UCSD-AML1 (cell line): ENCODE results near the gene SCTR.
"Not testable (repeated sequence)": the region's sequence is repeated elsewhere in the genome, so short reads cannot be mapped to it uniquely, and the experiment has no call there.

ENCODE experiments used
- DNase-seq: peaks from one replicate; lab custom pipeline; 2025; ENCODE audit not compliant: unreplicated experiment; lab: John Stamatoyannopoulos, UW

SCTR gene

DNA sequence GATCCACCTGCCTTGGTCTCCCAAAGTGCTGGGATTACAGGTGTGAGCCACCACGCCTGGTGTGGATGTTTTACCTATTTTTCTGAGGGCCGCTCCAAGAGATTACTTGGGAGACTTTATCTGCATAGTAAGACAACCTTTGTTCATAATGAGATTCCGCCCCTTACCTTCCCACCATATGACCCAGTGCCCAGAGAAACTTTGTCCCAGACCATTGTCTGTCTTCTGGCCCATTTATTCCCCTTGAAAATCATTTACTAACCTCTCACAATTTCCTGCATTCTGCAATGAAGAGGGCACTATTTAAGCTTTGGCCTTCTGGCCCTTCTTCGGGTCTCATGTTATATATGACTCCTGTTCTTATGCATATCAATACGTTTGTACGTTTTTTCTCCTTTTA lies 106.4 kb downstream of the SCTR start:
- DNase-seq: no peak

DNA sequence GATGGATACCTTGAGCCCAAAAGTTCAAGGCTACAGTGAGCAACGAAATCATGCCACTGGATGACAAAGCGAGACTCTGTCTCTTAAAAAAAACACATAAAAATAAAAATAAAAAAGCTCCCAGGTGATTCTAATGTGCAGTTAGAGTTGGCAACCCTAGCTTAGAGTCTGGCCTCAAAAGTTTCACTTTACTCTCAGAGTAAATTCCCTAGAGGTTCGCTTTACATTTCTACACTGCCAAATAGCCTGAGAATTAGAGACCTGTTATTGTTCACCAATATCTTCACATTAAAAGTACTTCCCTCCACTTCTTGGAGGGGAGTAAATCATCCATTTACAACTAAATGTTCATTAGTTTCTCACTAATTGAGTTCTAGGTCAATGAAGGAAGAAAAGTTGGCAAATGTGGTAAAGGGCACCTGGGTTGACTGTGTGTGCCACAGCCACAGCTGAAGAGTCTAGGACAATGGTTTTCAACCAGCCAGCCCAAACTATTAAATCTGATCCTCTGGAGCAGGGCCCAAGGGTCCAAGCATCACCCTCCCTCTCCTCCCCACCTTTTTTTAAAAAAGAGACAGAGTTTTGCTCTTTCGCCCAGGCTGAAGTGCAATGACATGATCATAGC lies 107.9 kb downstream of the SCTR start:
- no peak for DNase-seq

DNA sequence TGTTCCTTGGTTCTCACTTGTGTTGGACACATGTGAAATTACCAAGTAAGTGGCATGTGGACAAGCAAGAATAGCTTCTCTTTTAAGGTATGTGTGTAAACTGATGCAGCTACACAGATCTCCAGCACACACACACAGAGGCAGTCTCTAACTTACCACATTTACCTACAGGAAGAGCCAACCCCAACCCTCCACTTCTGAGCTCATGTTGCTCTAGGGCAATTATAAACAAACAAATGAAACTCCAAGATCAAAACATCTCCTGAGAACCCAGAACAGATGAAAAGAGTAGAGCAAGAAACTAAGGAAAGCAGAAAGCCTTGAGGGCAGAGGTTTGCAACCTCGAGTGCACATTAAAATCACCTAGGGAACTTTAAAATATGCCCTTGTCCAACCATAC lies 108.7 kb downstream of the SCTR start:
- DNase-seq: no peak

DNA sequence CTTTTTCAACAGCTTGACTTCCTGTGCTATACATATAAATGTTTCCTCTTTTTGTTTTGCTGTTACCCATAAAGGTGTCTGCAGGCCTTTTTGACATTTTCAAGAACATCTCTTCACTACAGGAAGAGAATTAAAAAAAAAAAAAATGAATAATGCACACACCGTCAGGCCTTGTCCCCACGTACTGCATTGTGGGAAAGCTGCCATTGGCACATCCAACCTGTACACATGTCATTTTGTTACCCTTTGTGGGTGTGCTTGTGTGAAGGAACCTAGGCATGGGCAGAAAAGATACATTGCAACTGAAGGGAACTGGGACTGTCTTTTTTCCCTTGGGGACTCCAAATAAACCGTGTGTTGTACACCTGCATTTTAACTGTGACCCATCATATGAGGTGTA lies 109.4 kb downstream of the SCTR start:
- DNase-seq: no peak

DNA sequence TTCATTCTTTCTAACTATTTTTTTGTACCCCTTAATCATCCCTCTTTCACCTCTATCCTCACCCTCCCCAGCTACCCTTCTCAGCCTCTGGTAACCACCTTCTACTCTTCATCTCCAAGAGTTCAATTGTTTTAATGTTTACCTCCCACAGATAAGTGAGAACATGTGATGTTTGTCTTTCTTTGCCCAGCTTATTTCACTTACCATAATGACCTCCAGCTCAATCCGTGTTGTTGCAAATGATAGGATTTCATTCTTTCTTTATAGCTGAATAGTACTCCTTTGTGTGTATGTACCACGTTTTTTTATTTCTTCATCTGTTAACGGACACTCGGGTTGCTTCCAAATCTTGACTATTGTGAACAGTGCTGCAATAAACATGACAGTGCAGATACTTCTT lies 114.8 kb downstream of the SCTR start:
- DNase-seq: no peak

DNA sequence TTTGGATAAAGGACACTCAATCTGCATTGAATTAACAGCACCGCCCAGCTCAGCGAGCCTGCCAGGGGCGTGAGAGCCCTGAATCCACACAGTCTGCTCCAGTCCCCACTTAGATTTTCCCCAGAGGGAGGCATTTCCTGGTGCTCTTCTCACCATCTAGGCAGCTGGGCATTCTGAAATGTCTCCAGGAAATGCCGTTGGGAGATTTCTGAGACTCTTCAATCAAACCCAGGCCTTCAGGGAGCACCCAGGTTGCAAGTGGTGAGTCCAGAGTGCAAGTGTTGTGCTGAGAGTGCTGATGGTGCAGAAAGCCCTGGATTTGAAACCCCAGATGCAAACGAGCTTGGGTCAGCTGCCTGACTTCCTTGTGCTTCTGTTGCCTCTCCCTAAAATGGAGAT lies 116.1 kb downstream of the SCTR start:
- DNase-seq: no peak

DNA sequence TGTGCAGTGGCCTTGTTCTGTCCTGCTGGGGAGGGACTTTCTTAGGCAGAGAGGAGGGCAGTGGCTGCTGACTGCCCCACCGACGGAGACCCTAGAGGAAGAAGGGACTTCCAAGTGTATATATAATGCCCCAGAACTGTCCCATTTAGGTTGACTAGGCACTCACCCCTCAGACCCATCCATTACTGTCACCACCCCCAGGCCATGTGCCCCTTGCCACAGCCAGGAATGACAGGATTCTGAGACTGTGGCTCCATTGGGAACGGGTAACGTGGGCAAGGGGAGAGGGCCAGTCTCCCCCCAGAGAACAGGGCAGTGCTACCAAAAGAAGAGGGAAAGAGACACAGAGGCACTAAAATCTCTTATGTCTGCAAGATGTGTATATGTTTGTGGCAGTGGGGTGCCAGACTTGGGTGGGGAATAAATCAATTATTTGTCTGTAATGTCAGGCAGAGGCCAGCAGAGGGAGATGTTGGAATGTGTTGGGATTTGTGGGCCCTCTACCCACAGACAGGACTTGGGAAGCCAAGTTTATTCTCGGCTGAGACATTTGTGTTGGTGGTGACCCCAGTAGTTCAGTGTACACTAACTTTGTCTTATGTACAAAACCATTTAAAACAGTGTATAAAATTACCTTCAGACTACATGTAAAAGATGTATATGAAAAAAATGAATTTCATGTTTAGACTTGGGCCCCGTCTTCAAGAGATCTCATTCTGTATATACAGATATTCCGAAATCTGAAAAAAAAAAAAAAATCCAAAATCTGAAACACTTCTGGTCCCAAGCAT lies 116.7 kb downstream of the SCTR start:
- DNase-seq: no peak

DNA sequence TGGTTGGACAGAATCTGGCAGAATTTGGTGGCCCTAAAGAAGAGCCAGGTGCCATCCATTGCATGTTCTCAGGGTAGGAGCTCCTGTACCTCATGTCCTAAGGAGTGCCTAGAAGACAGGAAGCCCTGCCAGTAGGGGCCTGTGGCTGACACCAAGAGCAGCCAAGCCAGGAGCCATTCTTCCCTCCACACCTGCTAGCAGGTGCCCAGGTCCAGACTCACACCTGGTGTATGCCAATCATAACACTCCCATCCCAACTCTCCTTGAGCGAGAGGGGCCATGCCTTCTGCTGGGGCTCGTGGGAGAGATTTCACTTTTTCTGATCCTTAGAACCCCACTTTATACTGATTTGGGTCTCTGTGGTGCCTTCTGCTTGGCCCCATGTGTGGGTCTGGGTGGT lies 119.1 kb downstream of the SCTR start:
- DNase-seq: no peak

DNA sequence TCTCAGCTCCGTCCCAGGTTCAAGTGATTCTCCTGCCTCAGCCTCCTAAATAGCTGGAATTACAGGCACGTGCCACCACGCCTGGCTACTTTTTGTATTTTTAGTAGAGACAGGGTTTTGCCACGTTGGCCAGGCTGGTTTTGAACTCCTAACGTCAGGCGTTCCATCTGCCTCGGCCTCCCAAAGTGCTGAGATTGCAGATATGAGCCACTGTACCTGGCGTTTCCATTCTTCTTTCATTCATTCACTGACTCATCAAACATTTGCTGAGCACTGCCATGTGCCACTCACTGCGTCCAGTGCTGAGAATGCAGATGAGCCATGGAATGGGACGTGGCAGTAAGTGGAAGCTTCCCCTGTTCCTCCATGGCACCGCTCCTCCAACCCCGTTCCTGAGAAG lies 120.7 kb downstream of the SCTR start:
- DNase-seq: not testable (repeated sequence)

DNA sequence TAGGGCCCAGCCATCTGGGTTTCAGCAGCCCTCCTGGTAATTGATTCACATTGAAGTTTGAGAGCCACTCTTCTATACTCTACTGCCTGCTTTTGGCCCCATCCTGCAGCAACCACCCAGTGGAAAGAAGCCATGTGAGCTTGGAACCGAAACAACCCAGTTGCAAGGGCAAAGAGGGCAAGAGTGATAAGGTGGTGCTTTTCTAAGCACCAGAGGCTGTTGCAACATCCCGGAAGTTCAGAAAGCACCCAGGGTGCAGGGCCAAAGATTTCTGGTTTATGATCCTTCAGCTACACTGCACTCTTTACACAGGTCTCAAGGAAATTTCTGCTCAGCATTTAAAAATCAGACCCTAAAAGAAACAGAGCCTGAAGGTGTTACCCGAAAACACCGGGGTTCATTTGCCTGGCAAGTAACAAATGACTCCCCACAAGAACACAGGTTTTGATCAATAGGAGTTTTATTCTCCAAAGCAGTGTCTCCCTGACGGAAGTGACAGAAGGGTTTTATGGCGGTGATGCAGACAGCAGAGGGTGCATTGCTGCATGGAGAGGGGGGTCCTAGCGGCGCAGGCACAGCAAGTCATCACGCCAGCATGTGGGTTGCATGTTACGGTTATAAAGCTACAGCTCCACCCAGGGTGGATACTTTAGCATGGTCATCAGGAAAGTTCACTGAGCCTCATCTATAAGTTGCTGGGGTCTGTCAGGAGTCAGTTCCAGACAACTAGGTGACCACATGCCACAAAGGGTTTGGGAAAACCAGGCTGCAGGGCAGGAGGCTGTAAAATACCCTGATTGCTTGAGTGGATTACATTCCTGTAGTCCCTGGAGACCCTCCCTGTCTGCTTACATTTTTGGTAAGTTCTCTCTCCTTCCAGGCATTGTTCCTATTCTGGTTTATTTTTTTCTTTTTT lies 121.4 kb downstream of the SCTR start:
- no peak for DNase-seq

DNA sequence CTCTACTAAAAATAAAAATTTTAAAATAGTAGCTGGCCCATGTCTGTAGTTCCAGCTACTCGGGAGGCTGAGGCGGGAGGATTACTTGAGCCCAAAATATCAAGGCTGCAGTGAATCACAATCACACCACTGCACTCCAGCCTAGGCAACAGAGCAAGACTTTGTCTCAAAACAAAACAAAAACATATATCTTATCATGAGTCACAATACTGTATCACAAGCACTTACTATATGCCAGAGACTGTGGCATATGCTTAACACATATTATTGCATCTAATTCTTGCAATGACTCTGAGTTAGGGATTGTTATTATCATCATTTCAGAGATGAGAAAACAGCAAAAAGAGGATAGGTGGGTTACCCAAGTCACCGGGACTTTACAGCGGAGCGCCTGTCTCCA lies 122.2 kb downstream of the SCTR start:
- no peak for DNase-seq

DNA sequence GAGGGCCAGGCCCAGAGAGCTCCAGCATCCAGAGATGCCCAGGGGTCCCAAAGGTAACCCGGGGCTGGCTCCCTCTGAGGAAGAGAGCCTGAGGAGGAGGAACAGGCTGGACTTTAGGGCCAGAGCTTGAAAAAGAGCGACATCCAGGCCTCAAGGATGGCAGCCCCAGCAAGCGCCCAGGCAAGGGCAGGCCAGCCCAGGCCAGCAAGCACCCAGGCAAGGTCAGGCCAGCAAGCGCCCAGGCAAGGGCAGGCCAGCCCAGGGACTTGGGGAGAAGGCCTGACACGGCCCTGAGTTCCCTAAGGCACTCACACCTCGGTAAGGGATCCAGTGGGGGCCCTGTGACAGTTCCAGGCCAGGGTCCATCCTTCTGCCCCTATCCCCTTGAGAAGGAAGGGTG lies 127.1 kb downstream of the SCTR start:
- DNase-seq: no peak

DNA sequence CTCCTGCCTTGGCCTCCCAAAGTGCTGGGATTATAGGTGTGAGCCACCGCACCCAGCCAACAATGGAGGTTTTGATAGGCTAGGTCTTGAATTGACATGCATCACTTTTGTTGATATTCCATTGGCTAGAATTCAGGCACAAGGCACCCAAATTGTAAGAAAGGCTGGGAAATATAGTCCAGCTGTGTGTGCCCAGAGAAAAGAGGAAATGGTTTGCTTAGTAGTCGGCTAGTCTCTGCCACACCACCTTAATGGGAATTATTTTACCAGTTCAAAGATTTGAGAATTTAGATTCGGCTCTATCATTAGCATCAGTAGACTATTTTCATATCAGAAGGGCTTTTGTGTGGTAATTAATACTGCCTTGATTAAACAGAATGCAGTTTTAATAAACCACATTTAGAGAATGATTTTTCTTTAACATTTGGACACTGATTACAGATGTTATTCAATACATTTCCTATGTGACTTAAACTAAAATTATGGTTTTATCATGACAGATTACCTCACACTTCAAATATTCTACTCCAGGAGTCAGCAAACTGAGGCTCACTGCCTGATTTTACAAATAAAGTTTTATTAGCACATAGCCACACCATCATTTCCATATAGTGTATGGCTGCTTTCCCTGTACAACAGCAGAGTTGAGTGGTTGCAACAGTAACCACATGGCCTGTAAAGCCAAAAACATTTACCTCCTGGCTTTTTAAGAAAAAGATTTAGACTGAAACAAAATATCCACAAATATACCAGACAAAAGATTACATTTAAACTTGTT lies 130.1 kb downstream of the SCTR start:
- no peak for DNase-seq
